HG02870 (cell line): ENCODE results near the gene ZNF771.

Experiments used
- ATAC-seq: cut with Tn5 transposase; IDR thresholded peaks from one replicate; pipeline ENCODE4 v1.9.1; 2021; ENCODE audit warnings: mild to moderate bottlenecking, moderate library complexity; ENCODE audit not compliant: unreplicated experiment

ZNF771 gene

GRCh38 chr16:30407102-30407803 lies at the start of gene ZNF771:
Gene ZNF771 (plus strand): TSS chr16:30407606. CDS start chr16:30408054, 448 bp downstream.
- peak; percentile 81 for ATAC-seq

DNA sequence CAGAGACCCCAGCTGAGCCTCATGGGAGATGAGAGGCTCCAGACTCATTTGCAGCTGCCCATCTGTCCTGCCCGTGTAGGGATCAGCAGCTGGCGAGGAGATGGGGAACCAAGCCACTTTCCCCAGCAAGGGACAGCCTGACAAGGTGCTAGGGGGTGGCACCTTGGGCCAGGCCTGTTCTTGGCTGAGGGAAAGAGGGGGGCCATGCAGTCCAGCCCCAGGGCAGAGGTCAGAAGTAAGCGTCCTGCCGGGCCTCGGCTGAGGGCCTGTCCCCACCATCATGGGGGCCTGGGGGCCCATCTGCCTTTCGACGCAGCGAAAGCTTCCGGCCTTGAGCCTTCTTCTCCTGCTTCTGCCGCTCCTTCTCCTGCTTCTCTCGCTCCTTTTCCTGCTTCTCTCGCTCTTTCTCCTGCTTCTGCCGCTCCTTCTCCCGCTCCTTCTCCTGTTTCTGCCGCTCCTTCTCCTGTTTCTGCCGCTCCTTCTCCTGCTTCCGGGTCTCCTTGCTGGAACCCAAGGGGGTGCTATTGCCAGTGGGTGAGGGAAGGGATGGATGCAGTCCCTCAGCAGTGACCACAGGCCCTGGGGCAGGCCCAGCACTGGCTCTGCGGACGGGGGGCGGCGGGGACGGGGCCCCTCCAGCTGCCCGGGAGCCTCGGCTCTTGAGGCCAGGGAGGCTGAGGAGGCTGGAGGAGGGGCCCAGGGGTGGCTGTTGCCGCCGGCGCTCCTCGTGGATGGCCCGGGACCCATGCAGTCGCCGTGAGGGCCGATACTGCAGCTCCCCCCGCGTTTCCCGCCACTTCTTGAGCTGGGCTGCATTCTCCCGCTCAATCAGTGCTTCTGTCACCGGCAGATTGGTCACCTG lies 49.5 kb upstream of the ZNF771 start:
- ATAC-seq: no peak

DNA sequence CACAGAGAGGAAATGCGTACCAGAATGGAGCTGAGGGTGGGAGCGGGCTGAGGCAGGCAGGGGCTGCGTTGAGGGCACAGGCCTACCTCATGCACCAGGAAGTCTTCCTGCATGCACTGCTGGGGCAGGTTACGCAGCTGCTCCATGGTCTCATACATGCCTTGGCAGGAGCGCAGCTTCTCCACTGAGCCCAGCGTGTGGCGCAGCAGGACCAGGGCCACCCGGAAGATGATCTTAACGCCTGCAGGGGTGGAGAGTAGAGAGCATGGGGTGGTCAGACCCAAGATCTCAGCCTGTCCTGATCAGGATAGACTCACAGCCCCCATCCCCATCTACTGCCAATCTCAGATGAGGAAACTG lies 48.8 kb upstream of the ZNF771 start:
- ATAC-seq: no peak

DNA sequence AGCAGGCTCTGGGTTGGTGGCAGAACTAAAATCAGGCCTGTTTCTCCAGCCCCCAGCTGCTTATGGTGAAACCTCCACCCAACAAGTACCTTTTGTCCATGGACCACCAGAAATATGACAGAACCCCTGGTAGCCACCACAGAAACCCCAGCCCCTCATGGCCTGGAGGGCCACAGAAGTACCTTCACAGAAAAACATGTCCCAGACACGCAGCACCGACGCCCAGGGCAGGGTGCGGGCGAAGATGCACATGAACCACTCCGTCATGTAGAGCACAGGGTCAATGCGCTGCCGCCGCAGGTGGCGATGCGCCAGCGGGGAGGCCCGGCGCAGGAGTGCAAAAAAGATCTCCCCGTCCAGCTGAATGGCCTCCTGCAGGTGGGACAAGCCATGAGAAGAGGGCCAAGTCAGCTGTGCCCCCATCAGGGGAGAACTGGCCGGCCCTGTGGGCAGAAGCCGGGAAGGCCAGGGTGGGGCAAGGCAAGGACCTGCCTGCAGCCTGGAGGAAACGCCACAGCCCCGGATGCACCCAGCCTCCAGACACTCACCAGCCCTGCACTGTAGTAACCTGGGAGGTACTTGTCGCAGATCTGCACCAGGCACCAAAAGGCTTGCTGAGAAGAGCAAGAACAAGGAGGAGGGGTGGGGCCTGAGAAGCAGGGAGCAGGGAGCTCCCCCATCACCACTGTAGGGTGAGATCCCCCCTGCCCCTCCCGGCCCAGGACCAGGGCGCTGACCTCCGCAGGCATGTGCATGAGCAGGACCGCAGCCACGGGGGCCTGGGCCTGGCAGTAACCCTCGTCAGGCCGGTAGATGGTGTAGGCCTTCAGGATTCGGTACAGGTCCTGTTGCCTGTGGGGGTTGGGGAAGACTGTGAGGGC lies 48.2 kb upstream of the ZNF771 start:
- ATAC-seq: no peak

DNA sequence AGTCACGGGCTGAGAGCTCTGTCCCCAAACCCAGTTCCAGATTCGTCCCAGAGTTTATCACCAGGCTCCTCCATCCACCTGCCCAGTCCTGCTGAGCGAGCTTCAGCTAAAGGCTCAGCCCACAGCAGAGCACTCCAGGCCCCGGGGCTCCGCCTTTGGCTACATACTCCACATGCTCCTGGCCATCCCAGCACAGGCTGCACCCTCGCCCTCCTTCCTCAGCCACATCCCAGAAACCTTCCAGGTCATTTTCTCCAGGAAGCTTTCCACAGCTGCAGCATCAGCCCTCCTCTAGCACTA lies 47.6 kb upstream of the ZNF771 start:
- no peak for ATAC-seq

DNA sequence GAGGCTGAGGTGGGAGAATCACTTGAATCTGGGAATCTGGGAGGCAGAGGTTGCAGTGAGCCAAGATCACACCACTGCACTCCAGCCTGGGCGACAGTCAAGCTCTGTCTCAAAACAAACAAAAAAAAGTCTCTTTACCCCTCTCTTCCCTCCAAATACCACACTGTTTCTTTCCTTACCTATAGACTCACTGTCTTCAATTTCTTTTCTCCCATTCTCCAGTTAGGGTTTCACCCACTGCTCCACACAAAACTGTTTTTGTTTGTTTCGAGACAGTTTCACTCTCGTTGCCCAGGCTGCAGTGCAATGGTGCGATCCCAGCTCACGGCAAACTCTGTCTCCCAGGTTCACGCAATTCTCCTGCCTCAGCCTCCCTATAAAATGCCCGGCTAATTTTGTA lies 46.2 kb upstream of the ZNF771 start:
- ATAC-seq: no peak

DNA sequence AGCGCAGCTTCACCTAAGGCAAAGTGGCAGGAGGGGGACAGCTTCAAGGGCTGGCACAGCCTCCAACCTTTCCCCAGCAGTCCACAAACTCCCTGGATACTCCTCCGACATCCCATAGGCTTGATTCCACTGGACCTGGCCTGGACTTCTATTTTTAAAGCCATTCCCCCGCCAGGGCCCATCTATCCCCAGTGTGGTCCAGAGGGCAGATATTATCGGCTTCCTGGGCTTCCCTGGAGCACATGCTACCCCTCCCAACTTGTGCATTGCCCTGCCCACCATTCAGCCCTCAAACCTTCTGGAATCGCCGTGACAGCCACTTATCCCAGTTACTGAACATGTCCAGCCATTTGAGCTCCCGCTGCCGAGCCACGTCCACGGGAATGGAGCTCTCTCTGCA lies 42.2 kb upstream of the ZNF771 start:
- ATAC-seq: no peak

DNA sequence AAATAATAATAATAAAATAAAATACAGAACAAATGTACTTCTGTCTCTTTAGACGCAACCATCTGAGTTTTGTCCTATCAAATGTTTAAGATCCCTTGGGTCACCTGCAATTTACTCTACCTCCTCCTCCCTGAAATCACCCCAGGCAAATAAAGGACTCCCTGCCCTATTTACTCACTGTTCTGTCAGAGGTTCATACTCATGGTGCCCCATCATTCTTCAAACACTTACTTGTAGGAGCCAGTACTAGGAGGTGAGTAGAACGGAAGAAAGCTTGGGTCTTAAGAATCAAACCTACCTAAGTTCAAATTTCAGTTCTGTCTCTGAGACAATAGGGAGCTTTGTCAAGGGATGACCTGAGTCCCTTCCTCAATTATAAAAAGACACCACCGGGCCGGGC lies 40.9 kb upstream of the ZNF771 start:
- ATAC-seq: no peak

DNA sequence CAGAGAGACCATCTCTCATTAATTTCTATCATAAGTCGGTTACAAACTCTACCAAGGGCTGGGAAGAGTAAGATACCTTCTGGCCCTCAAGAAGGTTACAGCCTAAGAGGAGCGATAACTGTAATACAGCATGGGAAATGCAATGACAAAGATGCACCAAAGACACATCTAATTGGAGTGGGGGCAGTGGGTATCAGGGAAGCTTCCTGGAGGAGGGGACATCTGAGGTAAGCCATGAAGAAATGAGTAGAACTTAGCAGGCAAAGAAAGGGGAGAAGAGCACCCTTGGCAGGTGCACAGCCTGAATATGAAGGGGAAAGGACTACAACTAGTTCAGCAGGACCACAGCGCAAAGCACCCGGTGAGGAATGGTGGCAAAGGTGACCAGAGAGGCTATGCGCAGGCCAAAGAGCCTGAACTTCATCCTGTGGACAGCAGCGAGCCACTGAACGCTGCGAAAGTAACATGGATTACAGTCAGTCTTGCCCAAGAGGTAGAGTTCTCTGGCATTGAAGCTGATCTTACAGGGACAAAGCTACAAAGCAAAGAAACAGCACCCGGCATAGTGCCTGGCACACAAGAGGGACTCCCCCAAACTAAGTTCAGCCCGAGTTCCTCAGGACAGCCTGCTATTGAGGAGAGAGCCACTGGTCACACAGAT lies 39.9 kb upstream of the ZNF771 start:
- ATAC-seq: no peak

GRCh38 chr16:30368122-30368791 lies 39.1 kb upstream of the ZNF771 start:
- no peak for ATAC-seq

- ATAC-seq: no peak
Observed at GRCh38 chr16:30368792-30369090, 38.7 kb upstream of the ZNF771 start.

DNA sequence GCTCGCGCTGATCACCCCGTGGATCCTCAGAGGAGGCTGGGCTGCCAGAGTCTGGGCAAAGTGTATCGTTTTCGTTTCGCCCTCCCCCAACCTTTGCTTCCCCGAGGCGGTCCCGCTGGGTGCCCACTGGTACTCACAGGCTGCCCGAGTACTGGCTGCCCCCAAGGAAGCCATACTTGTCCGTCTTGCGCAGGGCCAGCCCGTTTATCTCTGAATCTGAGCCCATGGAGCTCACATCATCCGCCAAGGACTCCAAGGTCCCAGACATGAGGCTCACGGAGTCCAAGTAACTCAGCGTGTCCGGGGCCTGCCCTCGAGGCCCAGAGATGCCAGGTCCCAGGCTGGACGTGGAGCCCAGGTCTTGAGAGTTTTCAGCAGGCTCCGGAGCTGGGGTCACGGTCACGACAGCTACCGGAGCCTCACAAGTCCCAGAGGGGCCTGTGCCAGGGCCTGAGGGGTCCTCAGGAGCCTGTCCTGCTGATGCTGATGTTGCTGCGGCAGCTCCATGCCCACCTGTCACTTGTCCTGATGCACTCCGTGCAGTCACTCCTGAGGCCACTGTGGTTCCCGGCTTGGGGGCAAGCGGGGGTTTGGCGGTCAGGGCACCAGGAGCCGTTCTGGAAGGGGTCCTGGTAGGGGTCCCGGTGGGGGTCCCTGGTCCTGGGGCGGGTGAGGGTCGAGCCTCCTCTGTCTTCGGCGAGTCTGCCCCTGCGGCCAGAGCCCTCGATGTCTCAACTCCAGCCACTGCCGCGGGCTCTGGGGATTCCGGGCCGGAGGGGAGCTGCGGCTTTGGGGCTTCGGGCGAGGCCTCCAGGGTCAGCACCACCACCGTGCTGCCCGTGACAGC lies 38.1 kb upstream of the ZNF771 start:
- ATAC-seq: no peak

GRCh38 chr16:30369938-30370455 lies 37.4 kb upstream of the ZNF771 start:
- ATAC-seq: peak; percentile 1

GRCh38 chr16:30370456-30371247 lies 36.8 kb upstream of the ZNF771 start, which contains the start of gene TBC1D10B:
Gene TBC1D10B (minus strand): TSS chr16:30370494. CDS start chr16:30370183, 311 bp downstream.
- ATAC-seq: peak; percentile 81

DNA sequence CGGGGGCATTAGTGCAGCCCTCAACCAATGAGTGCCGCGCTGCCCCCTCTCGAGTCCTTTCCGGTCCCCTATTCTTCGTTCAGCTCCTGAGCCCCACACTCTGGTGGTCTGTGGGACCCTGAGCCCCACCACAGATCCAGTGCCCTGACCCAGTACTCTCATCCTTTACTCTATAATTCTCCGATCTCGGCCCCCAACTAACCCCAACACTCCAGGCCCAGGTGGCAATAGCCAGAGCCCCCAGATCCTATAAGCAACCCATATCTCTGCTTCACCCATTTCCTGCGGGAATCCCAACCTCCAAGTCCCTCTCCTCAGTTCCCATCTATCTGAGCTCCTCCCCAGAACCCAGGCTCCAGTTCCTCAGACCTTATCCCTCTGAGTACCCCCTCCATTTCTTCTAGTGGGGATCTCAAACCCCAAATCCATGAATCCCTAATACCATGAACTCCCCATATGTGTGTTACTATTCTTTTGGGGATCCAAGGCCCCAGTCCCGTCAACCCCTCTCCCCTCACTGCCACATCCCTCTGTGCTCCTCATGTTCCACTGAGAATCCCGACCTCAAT lies 36.1 kb upstream of the ZNF771 start:
- ATAC-seq: no peak

DNA sequence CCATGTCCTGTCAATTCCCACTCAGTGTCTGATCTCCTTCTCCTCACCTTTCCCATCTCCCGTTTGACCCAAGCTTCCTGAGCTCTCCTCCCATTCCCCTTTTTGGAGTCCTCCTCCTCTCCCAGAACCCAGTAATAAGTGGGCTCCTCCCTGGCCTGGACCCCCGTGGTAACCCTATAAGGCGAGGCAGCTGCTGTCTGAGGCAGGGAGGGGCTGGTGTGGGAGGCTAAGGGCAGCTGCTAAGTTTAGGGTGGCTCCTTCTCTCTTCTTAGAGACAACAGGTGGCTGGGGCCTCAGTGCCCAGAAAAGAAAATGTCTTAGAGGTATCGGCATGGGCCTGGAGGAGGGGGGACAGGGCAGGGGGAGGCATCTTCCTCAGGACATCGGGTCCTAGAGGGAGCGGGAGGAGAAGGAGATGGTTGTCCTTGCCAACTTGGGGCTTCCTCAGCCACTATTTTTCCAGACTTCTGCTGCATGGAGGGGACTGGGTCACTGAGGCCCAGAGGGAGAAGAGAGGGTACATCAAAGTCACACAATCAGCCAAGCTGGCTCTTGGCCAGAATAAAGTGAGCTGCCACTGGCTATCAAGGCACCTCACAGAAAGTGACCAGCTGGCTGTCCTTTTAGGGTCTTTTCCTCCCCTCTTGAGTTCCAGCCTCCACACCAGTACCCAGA lies 35.2 kb upstream of the ZNF771 start:
- ATAC-seq: no peak

GRCh38 chr16:30372725-30373124 lies 34.7 kb upstream of the ZNF771 start:
- ATAC-seq: no peak

DNA sequence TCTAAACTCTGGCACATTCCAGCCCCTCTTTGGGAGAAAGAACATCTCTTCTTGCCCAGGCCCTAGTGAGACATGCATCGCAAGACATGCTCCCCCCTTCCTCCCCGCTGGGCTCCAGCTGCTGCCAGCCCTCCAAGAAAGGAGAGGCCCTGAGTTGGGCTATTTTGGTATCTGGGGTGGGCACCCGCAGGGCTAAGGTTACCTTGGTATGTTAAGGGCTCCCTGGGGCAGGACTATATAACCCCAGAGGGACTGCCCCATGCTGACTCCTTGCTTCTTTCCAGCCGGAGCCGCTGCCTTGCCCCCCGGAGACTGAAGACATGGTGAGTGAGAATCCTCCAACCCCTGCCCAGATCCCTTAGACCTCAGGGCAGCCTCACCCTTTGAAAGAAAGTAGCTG lies 32.9 kb upstream of the ZNF771 start, which contains the start of gene MYL11:
TSS of gene MYL11 (plus strand) at position 265 of the 400 bp plus-strand sequence. CDS start at position 321, 56 bp downstream.
- ATAC-seq: no peak
